HK-2 (cell line): ENCODE data around the gene TRPV4.
"Not testable (repeated sequence)": the region's sequence is repeated elsewhere in the genome, so short reads cannot be mapped to it uniquely, and the experiment has no call there.

Experiments
- DNase-seq: peaks from one replicate; pipeline ENCODE4 v3.0.0-alpha.2; 2018; ENCODE audit not compliant: unreplicated experiment

Gene TRPV4

DNA sequence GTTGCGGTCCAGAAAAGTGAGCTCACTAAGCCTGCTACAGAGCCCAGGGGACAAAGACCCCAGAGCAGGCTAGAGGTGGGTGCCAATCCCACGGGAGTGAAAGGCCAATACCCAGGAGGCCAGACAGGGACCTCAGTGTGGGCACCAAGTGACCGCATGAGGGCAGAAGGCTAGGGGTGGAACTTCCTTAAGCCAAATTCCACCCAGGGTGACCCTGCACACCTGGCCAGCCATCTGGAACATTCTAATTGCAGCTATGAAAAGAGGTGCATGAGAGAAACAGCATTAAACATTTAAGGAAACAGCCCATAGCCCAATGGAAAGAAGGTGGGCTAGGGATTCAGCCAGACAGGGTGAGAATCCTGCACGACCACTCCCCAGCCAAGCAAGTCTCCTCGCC lies 27.8 kb upstream of the TRPV4 start:
- no peak for DNase-seq

DNA sequence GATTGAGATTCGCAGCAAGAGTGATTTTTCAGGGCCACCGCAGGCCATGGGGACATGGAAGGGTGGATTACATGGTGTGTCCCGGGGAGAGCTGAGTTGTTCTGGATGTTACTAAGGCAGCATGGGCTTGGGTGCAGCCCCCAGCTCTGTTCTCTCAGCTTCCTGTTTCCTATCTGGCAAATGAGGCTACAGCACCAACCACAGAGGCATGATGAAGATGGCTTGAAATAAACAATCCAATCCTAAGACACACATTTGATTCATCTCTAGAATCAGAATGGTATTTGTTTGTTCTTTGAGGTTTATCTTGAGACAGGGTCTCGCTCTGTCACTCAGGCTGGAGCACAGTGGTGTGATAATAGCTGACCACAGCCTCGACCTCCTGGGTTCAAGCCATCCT lies 25.6 kb upstream of the TRPV4 start:
- DNase-seq, result no peak

DNA sequence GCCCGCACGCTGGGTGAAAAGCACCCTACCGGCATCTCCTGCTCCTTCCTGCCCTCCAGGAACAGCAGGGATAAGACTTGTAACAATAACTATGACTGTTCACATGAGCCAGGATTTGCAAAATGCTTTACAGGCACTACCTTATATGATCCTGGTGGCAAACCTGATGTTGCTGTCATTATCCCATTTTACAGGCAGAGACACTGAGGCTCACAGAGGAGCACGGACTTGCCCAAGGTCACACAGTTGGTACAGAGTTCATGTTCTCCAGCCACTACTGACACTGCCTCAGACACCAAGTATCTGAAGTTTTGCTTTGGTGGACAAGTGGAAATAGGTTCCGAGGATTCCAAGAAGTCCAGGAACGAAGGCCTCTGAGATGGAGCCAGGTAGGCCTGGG lies 24.5 kb upstream of the TRPV4 start:
- no peak for DNase-seq

DNA sequence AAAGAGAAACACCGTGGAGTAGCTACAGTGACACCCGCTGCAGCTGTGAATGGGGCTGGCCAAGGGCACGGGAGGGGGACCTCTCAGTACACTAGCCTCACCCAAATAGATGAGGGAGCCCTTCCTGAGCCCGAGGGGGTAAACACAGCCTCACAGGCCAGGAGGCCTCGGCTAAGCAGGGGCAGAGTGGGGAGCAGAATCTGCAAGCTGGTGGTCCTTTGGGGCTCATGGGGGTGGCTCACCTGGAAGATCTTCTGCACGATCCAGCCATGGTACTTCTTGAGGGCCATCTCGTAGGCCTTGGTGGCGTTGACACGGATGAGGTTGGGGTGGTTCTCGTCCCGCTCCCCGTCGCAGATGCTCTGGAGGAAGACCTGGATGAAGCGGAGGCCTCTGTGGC lies 22.2 kb upstream of the TRPV4 start:
- no peak for DNase-seq

DNA sequence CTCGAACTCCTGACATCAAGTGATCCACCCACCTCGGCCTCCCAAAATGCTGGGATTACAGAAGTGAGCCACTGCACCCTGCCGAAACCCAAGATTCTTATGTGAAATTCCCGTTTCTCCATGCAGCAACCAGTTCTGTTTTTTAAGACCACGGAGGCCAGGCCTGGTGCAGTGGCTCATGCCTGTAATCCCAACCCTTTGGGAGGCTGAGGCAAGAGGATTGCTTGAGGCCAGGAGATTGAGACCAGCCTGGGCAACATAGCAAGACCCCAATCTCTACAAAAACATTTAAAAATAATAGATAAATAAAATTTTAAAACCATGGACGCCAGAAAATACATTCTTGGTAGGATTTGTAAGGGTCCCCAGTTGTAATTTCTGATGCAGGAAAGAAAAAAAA lies 17.3 kb upstream of the TRPV4 start:
- not testable (repeated sequence) for DNase-seq

DNA sequence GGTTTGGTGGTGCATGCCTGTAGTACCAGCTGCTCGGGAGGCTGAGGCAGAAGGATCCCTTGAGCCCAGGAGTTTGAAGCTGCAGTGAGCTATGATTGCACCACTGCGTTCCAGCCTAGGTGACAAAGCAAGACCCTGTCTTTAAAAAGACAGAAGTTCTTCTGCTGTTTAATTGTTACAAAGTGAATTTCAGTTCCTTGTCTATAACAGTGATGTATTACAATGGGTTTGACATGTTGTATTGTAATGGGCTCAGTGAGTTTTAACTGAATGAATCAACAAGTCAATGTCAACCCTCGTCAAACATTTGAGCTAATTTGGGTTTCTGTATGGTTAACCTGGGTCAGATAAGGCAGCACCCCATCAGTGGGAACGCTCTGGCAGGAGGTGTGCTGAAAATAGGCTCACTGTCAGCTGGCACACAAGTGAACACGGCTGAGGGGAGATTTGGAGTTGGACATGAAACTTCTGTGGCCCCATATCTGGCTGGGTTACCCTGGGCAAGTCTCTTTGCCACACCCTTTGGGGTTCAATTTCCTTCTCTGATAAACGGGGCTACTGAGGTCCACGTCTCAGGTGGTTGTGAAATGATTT lies 14.0 kb upstream of the TRPV4 start:
- DNase-seq, result no peak

DNA sequence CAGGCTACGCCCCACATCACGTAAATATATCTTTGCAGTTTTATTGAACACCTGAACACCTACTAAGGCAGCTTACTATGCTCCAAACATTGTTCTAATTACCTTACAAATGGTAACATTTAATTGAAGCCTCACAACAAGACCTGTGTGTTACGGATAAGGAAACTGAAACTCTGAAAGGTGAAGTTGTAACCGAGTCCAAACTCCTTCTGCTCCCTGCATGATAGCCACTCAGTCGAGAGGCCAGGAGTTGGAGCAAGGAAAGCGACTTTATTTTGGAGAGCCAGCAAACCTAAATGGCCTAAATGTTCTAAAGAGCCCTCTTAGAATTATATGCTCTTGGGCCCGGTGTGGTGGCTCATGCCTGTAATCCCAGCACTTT lies 12.6 kb upstream of the TRPV4 start:
- no peak for DNase-seq

DNA sequence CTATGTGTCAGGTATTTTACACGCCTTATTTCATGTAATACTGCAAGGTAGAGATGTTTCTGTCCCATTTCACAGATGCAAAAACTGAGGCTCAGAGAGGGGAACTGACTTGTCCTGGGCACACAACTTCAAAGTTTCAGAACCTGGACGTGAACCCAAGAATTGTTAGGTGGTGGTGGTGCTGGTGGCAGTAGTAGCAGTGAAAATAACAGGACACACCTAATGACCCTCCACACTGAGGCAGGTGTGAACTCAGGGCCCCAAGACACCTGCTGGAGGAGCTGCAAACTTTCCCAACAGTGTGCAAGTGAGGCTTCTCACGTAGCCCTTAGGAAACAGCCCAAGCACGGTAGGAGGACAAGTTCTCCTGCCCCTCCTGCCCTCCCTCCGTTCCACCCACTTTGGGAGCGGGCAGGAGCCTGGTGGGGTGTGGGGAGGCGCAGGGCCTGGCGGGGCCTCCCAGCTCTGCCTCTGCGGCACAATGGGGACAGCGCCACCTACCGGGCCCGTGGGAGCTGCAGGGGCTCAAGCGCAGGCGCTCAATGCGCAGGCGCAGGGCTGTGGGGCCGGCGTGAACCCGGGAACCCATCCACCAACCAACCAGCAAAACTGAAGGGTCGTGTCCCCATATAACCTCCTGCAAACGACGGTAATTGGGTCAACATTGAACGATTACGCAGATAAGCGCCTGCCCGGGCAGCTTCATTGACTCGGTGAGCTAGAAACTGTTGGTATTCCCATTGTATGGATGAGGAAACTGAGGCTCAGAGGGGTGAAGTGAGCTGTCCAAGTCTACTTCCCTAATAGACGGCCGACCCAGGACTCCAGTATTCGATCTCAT lies 12.0 kb upstream of the TRPV4 start:
- peak; percentile 94 for DNase-seq

DNA sequence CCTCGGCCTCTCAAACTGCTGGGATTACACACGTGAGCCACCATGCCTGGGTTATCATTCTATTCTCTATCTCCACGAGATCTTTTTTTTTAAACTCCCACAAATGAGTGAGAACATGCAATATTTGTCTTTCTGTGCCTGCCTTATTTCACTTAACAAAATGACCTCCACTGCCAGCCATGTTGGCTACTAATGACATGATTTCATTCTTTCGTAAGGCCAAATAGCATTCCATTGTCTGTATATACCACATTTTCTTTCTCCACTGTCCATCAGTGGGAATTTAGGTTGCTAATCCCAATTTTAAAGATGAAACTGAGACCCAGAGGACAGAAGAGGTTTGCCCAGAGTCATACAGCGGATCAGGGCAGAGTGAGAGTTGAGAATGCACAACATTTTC lies 10.9 kb upstream of the TRPV4 start:
- no peak for DNase-seq

DNA sequence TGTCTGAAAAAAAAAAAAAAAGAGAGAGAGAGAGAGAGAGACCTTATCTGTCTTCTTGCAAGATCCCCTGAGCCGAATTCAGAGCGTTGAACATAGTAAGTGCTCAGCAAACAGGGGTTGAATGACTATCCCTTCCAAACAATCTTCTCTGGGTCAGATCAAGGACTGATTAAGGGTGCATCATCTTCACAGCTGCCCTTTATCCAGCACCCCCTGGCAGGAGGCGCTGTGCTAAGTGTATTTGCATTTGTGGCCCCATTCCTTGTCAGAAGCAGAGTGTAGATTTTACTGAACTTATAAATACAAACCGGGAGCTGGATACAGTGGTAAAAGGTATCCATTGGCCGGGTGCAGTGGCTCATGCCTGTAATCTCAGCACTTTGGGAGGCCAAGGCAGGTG lies 8.8 kb upstream of the TRPV4 start:
- DNase-seq, result no peak

DNA sequence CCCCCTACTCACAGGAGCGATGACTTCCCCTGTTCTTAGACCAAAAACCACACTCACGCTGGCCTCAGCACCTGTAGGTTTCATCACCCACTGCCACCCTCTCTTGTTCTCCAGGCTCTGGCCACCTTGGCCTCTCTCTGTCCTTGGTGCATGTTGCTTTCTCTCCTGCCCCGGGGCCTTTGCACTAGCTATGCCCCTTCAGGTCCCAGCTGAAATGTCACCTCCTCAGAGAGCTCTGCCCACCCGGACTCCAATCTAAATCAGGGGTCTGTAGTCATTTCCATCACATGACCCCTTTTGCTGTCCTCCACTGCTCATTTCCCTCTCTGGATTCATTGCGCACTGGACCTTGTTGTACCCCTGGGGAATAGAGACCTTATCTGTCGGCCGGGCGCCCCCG lies 8.2 kb upstream of the TRPV4 start:
- no peak for DNase-seq

DNA sequence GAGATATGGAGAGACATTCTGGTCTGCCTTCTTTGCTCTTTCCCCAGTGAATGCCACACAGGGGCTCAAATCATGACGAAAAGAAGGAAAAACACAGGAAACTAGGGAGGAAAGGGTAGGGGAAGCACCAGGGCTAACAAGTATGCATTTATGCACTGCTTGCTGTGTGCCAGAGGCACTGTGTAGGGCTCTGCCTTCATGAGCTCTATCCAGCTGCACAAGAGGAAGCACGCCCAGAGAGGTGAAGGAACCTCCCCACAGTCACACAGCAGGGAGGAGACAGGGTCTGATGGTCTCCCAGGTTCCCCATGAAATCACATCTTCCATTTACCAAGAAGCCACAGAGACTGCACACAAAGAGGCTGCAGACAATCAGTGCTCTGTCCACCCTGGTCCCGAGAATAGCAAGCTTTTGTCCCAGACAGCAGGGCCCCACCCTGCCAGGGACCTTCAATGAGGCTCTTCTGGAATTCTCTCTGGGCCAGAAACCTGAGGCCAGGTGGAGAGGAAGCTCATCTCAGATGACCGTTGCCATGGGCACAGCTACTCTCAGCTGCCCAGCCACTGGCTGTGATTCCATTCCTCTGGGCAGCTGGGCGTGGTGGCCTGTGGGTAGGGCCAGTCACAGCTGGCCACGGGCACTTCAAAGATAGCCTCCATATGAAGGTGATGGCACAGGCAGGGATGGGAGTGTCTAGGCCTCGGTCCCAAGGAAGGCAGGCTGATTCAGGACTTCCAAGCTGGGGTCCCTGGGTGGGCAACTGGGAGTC lies 7.3 kb upstream of the TRPV4 start:
- DNase-seq, result no peak

DNA sequence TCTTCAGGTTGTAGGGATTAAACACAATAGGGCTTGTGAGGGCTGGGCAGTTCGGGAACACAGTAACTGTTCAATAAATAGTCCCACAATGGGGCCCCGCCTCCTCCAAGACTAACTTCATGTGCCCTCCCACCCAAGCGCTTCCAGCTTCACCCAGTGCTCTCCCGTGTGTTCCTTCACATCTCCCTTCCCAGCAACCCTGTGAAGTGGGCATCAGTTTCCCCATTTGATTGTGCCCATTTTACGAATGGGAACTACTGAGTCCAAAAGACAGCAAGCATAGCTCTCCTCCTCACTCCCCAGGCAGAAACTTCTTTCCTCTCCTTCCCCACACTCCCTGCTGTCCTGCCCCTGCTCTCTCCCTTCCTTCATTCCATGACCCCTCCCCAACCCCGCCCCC lies 6.2 kb upstream of the TRPV4 start:
- DNase-seq, result no peak

DNA sequence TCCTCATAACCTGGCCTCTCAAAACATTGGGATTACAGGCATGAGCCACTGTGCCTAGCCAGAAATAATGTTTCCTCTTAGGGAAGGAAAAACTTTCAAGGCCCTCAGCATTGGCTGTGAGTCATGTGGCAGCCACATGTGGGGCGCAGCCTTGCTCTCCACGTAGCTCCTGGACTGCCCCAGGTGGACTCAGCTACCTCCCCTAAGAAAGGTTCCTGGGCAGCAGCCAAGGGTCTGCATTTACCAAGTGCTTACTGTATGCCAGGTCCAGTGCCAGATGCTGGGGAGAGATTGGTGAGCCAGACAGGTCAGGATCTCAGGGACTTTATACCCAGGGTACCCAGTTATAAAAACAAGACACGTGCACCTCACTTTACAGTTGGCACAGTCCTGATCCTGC lies 3.7 kb upstream of the TRPV4 start:
- DNase-seq, result no peak

DNA sequence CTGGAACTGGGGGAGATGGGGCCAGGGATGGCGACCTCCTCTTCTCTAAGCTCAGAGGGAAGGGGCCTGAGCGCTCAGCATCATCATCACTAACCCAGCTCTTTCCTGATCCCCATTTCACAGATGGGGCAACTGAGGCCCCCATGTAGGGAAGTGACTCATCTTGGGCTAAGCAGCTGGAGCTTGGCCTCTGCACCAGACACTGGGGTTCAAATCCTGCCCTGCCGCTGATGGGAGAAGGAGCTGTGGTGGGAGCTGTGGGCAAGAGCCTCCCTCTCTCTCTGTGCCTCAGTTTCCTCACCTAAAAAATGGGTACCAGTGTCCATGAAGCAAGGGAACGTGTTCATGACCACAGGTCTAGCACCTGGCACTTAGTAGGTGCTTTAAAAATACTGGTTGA lies 2.6 kb upstream of the TRPV4 start:
- no peak for DNase-seq

DNA sequence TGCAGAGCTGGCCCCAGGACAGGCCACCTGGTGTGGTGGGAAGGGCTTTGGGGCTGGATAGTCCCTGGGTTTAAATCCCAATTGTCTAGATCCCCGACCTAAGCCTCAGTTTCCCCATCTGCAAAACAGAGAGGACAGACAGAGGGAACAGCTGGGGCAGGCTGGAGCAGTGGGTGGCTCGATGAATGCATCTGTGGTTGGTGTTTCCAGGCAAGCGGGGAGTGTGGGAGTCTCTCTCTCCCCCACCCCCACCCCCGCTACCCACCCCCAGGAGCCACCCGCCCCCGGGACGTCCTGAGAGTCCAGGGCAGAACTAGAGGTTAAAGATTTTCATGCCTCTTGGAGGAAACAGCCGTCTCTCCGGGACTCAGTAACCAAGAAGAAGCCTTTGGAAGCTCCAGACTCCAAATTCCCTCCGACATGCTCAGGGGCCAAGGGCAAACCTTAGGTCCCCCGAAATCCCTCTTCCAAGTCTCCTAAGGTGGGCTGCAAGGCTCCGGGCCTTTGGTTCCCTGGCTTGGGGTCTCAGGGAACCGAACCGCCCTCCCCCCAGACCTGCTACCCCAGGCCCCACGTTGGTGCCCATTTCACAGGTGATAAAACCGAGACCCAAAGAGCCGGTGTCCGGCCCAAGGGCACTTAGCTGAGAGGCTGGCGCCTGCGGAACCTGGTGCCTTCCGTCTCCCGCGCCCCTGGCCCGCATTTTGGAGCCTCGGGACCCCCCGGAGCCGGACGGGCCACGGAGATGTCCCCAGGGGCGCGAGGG lies 474 bp downstream of the TRPV4 start:
- no peak for DNase-seq

DNA sequence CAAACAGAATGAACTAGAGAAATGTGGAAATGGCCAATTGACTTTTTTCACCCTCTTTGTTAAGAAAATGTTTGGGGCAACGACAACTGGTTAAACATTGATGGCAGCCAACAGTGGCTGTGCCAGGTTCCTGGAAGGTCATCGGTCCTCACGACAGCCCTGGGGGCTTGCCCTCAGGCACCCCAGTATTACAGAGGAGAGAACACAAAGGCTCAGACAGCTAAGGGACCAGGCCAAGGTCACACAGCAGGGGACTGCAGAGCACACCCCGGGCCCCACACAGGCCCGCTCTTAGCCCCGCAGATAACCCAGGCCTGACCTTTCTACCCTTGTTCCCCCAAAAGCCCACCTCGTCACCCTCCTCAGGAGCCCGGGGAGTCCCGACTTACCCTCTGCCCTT lies 1.3 kb downstream of the TRPV4 start:
- no peak for DNase-seq

DNA sequence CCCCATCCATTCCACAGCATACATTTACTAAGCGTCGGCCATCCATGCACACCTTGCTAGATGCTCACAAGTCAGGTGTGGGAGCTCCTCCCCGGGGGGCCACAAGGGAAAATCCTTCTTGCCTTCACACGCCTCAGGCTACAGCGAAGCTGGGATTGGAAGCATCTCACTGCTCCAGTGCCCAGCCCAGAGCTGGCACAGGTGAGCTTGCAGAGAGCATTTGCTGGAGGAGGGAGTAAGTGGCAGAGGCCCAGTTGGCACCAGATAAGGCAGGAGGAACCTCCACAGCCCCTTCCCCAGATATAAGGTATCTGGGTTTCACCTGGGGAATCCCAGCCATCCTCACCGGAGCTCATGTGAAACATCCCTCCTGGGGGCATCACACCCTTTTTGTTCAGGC lies 1.8 kb downstream of the TRPV4 start:
- DNase-seq, result no peak

DNA sequence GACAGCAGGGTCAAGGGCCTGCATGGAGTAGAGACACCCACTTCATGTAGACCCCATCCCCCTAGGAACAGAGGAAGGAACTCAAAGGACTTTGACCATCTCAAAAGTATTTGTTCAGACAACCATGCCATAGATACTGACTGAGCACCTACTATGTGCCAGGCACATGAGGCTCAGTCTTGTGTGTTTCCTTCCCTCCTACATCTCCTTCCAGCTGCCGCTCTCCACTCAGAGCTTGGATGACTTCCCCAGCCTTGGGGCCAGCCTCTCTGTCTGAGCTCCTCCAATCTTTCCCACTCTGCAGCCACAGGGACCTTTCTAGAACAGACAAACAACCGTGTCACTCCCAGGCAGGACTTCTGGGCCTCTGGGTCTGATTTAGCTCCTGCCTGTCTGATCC lies 2.5 kb downstream of the TRPV4 start:
- no peak for DNase-seq

DNA sequence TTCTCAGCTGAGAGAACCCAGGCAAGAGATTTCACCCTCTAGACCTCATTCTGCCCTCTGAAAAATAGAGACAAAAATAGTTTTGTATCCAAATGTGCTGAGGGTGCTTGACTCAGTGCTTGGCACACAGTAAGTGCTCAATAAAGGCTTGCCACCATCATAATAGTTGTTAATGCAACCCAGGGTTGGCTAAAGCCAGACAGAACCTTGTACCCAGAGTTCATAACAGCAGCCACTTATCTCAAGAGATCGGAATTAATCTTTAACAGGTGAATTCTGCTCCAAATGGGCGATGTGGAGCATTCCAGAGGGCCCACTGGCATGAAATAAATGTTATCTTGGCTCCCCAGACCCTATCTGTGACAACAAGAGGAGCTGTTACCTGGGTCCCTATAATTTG lies 2.9 kb downstream of the TRPV4 start:
- no peak for DNase-seq

DNA sequence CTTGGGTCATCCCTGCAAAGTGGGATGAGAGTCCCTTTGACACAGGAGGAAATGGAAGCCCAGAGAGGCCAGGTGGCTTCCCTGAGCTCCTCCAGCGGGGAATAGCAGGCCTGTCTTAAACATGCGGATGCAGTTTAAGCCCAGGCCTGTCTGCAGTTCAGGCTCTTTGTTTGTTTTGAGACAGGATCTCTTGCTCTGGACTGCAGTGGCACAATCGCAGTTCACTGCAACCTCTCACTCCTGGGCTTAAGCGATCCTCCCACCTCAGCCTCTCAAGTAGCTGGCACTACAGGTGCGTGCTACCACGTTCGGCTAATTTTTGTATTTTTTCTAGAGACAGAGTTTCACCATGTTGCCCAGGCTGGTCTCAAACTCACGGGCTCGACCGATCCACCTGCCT lies 3.5 kb downstream of the TRPV4 start:
- DNase-seq, result no peak

DNA sequence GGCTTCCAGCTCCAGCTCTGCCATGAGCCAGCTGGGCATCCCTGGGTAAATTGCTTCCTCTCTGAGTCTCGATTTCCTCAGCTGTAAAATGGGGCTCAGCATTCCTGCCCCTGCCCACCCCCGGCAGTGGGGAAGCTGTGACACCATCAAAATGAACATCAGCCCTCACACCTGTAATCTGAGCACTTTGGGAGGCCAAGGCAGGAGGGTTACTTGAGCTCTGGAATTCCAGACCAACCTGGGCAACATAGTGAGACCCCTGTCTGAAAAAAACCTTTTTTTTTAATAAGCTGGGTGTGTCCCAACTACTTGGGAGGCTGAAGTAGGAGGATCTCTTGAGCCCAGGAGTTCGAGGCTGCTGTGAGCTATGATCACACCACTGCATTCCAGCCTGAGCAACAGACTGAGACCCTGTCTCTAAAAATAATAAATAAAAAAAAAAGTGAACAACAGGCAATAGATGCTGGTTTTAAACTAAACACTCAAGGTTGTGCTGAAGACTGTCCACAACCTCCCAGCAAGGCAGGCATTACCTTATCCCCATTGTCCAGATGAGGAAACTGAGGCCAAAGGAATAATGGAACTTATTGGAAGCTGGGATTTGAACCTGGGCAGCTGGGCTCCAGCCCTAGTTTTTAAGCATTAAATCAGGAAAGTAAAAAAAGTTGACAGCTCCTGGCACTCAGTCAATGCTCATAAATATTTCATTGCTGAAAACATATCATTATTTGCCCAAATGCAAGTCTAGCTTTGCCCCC lies 4.3 kb downstream of the TRPV4 start:
- DNase-seq, result no peak
